ENCODE results near the gene SCN4A. TPM values are rescaled to one million over a fixed set of nuclear protein-coding genes. Genes with fewer than 3 reads are reported as not detected.
"Not testable (repeated sequence)": the region's sequence is repeated elsewhere in the genome, so short reads cannot be mapped to it uniquely, and the experiment has no call there.

Gene SCN4A
- total RNA-seq, 4 donors from 2014 or later, result 7.0 to 43.3 (median 15.1) TPM

GRCh38 chr17:63896524-63897354 is 76.0 kb downstream of the SCN4A start, which contains the start of gene CSH1:
TSS of gene CSH1 (minus strand) at chr17:63896574. CDS start at chr17:63896511, 63 bp downstream.
- not testable (repeated sequence) for DNase-seq (ENCODE audit: low spot score); ATAC-seq (ENCODE audit: low FRiP score)

DNA sequence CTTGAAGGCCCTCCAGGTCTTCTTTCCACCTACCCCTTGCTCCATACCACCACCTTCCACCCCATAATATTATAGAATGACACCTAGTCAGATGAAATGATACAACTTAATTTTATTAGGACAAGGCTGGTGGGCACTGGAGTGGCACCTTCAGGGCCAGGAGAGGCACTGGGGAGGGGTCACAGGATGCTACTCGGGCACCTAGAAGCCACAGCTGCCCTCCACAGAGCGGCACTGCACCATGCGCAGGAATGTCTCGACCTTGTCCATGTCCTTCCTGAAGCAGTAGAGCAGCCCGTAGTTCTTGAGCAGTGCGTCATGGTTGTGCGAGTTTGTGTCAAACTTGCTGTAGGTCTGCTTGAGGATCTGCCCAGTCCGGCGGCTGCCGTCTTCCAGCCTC is 77.9 kb downstream of the SCN4A start:
- not testable (repeated sequence) for ATAC-seq (ENCODE audit: low FRiP score); DNase-seq (ENCODE audit: low spot score)

DNA sequence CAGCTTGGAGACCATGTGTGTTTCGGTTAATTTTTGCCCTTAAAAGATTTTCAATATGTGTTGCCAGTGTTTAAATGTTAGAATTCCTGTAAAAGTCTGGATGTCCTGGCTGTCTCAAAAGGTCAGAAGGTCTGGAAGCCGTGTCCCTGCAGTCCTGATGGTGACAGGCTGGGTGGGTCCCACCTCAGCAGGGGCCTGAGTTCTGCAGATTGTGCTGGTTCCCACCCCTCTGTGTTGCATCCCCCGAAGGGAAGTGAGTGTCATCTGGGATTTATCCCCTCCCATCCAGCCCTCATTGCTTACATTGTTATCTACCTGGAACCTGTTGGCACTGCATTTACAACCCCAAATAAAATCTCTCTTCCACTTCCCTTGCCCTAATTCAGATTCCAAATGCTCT is 78.7 kb downstream of the SCN4A start:
- DNase-seq (ENCODE audit: low spot score); ATAC-seq (ENCODE audit: low FRiP score): not testable (repeated sequence)

DNA sequence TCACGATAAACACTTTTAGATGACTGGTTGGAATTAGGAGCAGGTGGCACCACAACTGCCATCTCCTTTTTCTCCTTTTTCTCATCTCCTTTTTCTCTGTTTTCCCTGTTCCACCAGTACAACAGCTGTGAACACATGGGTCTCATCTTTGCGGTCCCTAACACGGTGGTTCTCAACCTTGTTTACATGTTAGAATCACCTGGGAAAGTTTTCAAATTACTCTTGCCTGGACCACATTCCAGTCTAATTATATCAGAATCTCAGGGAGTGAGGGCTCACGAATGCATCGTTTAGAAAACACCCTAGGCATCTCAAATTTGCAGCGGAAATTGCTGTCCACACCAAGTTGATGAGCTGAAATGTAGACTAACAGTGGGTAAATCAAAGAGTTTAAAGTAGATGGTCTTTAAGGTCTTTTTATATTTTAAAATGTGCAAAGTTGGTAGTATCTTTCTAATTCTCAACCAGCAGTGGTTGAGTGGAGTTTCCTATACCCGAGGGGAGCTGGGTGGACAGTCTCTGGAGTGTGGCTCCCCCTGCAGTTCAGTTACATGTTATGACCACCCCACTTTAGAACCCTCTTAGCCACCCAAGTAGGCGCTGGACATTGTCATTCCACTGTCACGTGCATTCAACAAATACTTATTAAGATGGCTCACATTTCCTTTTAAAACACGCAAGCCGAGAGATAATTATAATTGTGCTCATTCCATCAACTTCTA is 80.2 kb downstream of the SCN4A start:
- ATAC-seq (ENCODE audit: low FRiP score); DNase-seq (ENCODE audit: low spot score): not testable (repeated sequence)

- DNase-seq (ENCODE audit: low spot score); ATAC-seq (ENCODE audit: low FRiP score): not testable (repeated sequence)
Observed at GRCh38 chr17:63889026-63889848, 83.5 kb downstream of the SCN4A start.

Small RNAs within 50 kb of the gene (small RNA-seq; reads per million reads assigned to genes)
- not detected for gene AC127029.1
- gene GH1, result not detected

Other genes starting within 250 kb of the SCN4A start
- 10 to 100 TPM; 16.5 to 32.3 (median 22.4) TPM for gene STRADA, start 231.1 kb downstream of the SCN4A start, total RNA-seq
- gene CCDC47, start 199.3 kb downstream of the SCN4A start, total RNA-seq, result 100 to 1,000 TPM in 1 of 4 donors, 10 to 100 TPM in 3; 59.2 to 103 (median 62.0) TPM
- 100 to 1,000 TPM in 2 of 4 donors, 10 to 100 TPM in 2; 87.2 to 150 (median 112) TPM for gene DDX42, start 198.7 kb downstream of the SCN4A start, total RNA-seq
- gene PSMC5, start 145.5 kb downstream of the SCN4A start, total RNA-seq, result 100 to 1,000 TPM in 3 of 4 donors, 10 to 100 TPM in 1; 91.0 to 119 (median 103) TPM
- 10 to 100 TPM; 39.1 to 46.4 (median 40.4) TPM for gene FTSJ3, start 145.3 kb downstream of the SCN4A start, total RNA-seq
- 100 to 1,000 TPM in 3 of 4 donors, 10 to 100 TPM in 1; 77.5 to 246 (median 109) TPM for gene SMARCD2, start 130.2 kb downstream of the SCN4A start, total RNA-seq
- gene CSH2, start 99.2 kb downstream of the SCN4A start, total RNA-seq, result not detected
- not detected for gene GH2, start 91.0 kb downstream of the SCN4A start, total RNA-seq
- gene CSH1, start 76.3 kb downstream of the SCN4A start, total RNA-seq, result not detected
- gene CSHL1, start 61.7 kb downstream of the SCN4A start, total RNA-seq, result not detected
- gene GH1, start 54.1 kb downstream of the SCN4A start, total RNA-seq, result not detected
- gene CD79B, start 40.6 kb downstream of the SCN4A start, total RNA-seq, result 10 to 100 TPM in 1 of 4 donors, 1 to 10 TPM in 3; 4.0 to 15.8 (median 6.0) TPM
- 1 to 10 TPM in 1 of 4 donors, under 1 TPM in 3; 0.19 to 1.1 (median 0.55) TPM for gene PRR29, start 25.4 kb upstream of the SCN4A start, total RNA-seq
- gene ICAM2, start 47.7 kb upstream of the SCN4A start, total RNA-seq, result 100 to 1,000 TPM in 3 of 4 donors, 10 to 100 TPM in 1; 57.7 to 252 (median 137) TPM
- 10 to 100 TPM; 14.6 to 54.4 (median 30.4) TPM for gene ERN1, start 157.2 kb upstream of the SCN4A start, total RNA-seq